Neural progenitor cell (in vitro differentiated cells): ENCODE data around the gene CCDC171.

Experiments
- CTCF ChIP-seq: fragments of 200-600 bp; sonication (generic); IDR thresholded peaks from 2 replicates; pipeline ENCODE4 v1.5.1; 2017; ENCODE audit warnings: antibody characterized with exemption, mild to moderate bottlenecking
- EZH2 ChIP-seq: fragments of 200-600 bp; sonication (generic); IDR thresholded peaks from 2 replicates; pipeline ENCODE4 v1.6.1; 2017; ENCODE audit warnings: antibody characterized with exemption, mild to moderate bottlenecking, moderate library complexity
- EZH2phosphoT487 ChIP-seq: fragments of 200-600 bp; sonication (generic); IDR thresholded peaks from 2 replicates; pipeline ENCODE4 v1.6.1; 2017; ENCODE audit warnings: antibody characterized with exemption

- TF ChIP-seq CTCF (no peak), EZH2phosphoT487 (no peak), EZH2 (no peak)
Measured at GRCh38 chr9:15843316-15843715, 290.5 kb downstream of the CCDC171 start.
